NOMO-1 (cell line): ENCODE data around the gene CYP2A6.
"Not testable (repeated sequence)": the region's sequence is repeated elsewhere in the genome, so short reads cannot be mapped to it uniquely, and the experiment has no call there.

Experiments
- DNase-seq, 2 experiments: peaks; one replicate each; lab custom pipeline; 2025; ENCODE audit not compliant: unreplicated experiment in 2 of 2; lab: John Stamatoyannopoulos, UW

The CYP2A6 gene

GRCh38 chr19:40819479-40820234 lies 30.6 kb downstream of the CYP2A6 start:
- peak; percentile 24 to 30 for DNase-seq

- peak; percentile 15 to 16 for DNase-seq
Observed at GRCh38 chr19:40818480-40819399, 31.5 kb downstream of the CYP2A6 start.

GRCh38 chr19:40815223-40815622 lies 35.0 kb downstream of the CYP2A6 start:
- DNase-seq, result no peak

GRCh38 chr19:40813182-40813581 lies 37.1 kb downstream of the CYP2A6 start:
- no peak for DNase-seq

- not testable (repeated sequence) for DNase-seq
Observed at GRCh38 chr19:40812571-40812970, 37.7 kb downstream of the CYP2A6 start.

- DNase-seq, result no peak
Observed at GRCh38 chr19:40811478-40812341, 38.5 kb downstream of the CYP2A6 start.

GRCh38 chr19:40810649-40811408 lies 39.4 kb downstream of the CYP2A6 start:
- peak; percentile 61 to 73 for DNase-seq

- DNase-seq, result no peak
Observed at GRCh38 chr19:40810160-40810559, 40.1 kb downstream of the CYP2A6 start.

GRCh38 chr19:40809358-40810086 lies 40.7 kb downstream of the CYP2A6 start:
- DNase-seq, result no peak

GRCh38 chr19:40808497-40808896 lies 41.8 kb downstream of the CYP2A6 start:
- no peak for DNase-seq

- no peak for DNase-seq
Observed at GRCh38 chr19:40808021-40808325, 42.3 kb downstream of the CYP2A6 start.

- no peak for DNase-seq
Observed at GRCh38 chr19:40807147-40808020, 42.9 kb downstream of the CYP2A6 start.

GRCh38 chr19:40806423-40807146 lies 43.7 kb downstream of the CYP2A6 start:
- DNase-seq, result peak; percentile 25 to 51

- no peak for DNase-seq
Observed at GRCh38 chr19:40805258-40805868, 44.9 kb downstream of the CYP2A6 start.

GRCh38 chr19:40804783-40805242 lies 45.4 kb downstream of the CYP2A6 start:
- DNase-seq, result no peak

- peak; percentile 24 to 73 for DNase-seq
Observed at GRCh38 chr19:40803857-40804782, 46.1 kb downstream of the CYP2A6 start.
